HG03060 (cell line): ENCODE data around the gene CYP4V2.

Experiments
- ATAC-seq: cut with Tn5 transposase; IDR thresholded peaks from one replicate; pipeline ENCODE4 v1.9.1; 2021; ENCODE audit warnings: low read depth, moderate number of reproducible peaks; ENCODE audit not compliant: unreplicated experiment

The CYP4V2 gene

GRCh38 chr4:186172546-186172945 lies 18.8 kb upstream of the CYP4V2 start:
- ATAC-seq, result no peak

GRCh38 chr4:186188107-186188506 lies 3.3 kb upstream of the CYP4V2 start:
- no peak for ATAC-seq

GRCh38 chr4:186189656-186190055 lies 1.7 kb upstream of the CYP4V2 start:
- ATAC-seq, result no peak

- peak; percentile 16 for ATAC-seq
These were observed 677 bp upstream of the CYP4V2 start for GRCh38 chr4:186190581-186191199.

- no peak for ATAC-seq
These were observed 772 bp downstream of the CYP4V2 start for GRCh38 chr4:186192066-186192612.

- ATAC-seq, result no peak
These were observed 2.5 kb downstream of the CYP4V2 start for GRCh38 chr4:186193851-186194250.

- ATAC-seq, result no peak
These were observed 4.7 kb downstream of the CYP4V2 start for GRCh38 chr4:186196063-186196462.

GRCh38 chr4:186200516-186200915 lies 9.1 kb downstream of the CYP4V2 start:
- ATAC-seq, result no peak

GRCh38 chr4:186201010-186201409 lies 9.6 kb downstream of the CYP4V2 start:
- no peak for ATAC-seq

- peak; percentile 98 for ATAC-seq
These were observed 10.3 kb downstream of the CYP4V2 start for GRCh38 chr4:186201535-186202230.

GRCh38 chr4:186202490-186203140 lies 11.2 kb downstream of the CYP4V2 start:
- ATAC-seq, result no peak

GRCh38 chr4:186203406-186203805 lies 12.0 kb downstream of the CYP4V2 start:
- no peak for ATAC-seq

GRCh38 chr4:186204103-186204559 lies 12.8 kb downstream of the CYP4V2 start:
- ATAC-seq, result no peak

GRCh38 chr4:186204686-186205085 lies 13.3 kb downstream of the CYP4V2 start:
- ATAC-seq, result no peak

GRCh38 chr4:186205156-186205555 lies 13.8 kb downstream of the CYP4V2 start:
- no peak for ATAC-seq

GRCh38 chr4:186216465-186217024 lies 25.2 kb downstream of the CYP4V2 start:
- no peak for ATAC-seq

- ATAC-seq, result no peak
These were observed 26.4 kb downstream of the CYP4V2 start for GRCh38 chr4:186217733-186218293.

GRCh38 chr4:186221624-186222023 lies 30.3 kb downstream of the CYP4V2 start:
- ATAC-seq, result no peak

- no peak for ATAC-seq
These were observed 34.5 kb downstream of the CYP4V2 start for GRCh38 chr4:186225848-186226247.

- no peak for ATAC-seq
These were observed 35.3 kb downstream of the CYP4V2 start for GRCh38 chr4:186226521-186227189.
